Retina (tissue), 1 donor: Measurements from ENCODE around the gene CD44.

Experiments
- DNase-seq: peaks from one replicate; pipeline ENCODE4 v3.0.0-alpha.2; 2016

Gene CD44

DNA sequence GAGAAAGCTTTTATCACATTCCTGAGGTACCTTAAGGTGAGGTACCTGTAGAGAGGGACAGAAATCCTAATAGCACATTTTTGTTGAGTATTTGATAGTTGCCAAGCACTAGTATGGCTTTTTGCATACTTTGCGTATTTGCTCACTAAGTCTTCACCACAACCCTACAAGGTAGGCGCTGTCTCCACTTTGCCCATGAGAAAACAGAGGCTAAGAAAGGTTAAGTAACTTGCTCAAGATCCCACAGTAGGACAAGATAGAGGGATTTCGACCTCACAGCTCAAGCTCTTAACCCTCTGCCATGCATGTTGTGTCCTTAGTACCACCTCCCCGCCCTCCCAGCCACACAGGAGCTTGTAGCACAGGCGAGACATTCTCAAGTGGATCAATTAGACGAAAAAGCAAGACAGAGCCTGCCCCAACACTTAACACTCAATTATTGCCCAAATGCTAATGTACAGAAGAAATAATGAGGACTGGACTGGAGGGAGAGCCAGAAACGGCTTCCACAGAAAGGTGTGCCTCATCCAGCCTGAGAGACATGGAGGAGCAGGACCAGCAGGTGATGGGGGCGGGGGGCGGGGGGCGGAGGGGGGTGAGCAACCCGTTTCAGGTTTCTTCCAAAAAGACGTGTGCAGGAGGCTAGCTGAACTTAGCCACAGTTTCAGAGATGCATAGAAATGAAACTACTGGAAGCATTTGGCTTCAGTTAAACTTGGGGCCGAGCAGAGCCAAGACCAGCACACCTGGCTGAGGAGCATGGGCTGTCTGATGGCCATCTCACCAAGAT, 26.7 kb upstream of the CD44 start:
- no peak for DNase-seq

DNA sequence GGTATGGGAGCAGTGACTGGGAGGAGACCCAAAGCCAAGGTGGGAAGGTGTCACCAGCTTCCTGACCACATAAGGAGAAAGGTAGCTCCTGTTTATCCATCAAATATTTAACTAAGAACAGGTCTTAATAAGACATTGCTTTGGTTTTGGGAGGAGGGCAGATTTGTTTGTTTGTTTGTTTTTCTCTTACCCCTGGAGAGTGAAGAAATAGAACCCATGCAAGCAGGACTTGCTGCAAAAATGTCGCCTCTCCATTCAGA, 26.2 kb upstream of the CD44 start:
- DNase-seq, result no peak

DNA sequence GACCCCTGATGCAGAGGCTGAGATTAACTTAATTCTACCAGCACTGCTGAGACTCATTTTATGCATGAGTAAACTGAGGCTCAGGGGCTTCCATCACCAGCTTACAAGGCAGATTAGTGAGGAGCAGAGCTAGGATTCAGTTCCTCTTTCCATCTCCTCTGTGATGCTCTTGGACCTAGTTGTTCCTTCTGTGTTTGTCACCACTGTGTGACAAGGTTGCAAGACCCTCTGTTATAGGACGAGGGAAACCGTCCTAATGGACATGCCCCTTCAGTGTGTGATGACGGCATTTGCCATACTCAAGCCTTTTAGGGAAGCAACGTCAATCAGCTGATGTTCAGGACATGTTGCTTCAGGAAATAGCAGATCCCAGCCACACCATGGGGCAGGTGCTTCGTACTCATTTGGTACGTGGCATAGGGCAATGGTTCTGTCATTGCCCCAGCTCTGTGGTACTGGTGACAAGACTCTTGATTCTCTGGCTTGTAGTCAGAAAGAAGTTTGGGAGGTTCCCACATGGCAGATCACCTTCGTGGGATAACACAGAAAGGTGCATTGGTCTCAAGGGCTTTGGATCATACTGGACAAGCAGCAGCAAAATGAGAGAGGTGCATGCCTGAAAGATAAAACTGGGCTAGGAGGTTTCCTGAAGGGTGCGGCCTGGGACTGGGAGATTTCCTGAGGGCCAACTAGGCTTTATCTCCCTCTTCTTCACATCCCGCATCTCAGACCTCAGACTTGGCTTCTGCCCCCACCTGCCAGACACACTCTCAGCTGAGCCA, 23.9 kb upstream of the CD44 start:
- peak; percentile 10 for DNase-seq

DNA sequence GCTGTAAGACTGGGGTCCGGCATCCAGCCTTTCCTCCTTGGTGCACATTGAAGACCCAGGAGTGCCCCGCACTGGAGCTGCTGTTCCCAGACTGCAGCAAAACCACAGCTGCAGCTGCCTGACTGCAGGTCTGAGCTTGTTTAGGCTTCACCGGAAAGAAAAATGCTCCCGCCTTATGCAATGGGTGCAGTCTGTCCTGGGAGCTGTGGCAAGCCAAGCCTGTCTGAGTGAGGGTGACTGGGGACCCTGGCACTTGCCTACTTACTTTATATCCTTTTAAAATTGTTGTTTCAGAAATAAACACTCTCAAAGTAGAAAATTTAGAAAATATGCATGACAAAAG, 23.3 kb upstream of the CD44 start:
- DNase-seq, result no peak

DNA sequence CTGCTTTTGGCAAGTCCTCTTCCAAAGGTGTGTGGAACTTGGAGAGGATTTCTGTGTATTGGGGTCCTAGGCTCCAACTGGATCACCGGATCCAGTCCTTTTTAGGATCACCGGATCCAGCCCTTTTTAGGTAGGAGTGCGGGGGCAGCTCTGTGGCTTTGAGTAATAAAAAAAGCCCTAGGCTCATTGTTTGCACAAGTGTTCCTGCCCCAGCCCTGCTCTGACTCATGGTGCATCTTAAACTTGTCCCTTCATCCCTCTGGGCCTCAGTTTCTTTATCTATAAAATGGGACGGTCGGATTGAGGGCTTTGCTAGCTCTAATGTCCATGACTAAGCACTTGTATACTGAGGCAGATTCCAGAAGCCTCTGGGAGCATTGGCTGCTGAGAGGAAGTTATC, 22.7 kb upstream of the CD44 start:
- DNase-seq, result no peak

DNA sequence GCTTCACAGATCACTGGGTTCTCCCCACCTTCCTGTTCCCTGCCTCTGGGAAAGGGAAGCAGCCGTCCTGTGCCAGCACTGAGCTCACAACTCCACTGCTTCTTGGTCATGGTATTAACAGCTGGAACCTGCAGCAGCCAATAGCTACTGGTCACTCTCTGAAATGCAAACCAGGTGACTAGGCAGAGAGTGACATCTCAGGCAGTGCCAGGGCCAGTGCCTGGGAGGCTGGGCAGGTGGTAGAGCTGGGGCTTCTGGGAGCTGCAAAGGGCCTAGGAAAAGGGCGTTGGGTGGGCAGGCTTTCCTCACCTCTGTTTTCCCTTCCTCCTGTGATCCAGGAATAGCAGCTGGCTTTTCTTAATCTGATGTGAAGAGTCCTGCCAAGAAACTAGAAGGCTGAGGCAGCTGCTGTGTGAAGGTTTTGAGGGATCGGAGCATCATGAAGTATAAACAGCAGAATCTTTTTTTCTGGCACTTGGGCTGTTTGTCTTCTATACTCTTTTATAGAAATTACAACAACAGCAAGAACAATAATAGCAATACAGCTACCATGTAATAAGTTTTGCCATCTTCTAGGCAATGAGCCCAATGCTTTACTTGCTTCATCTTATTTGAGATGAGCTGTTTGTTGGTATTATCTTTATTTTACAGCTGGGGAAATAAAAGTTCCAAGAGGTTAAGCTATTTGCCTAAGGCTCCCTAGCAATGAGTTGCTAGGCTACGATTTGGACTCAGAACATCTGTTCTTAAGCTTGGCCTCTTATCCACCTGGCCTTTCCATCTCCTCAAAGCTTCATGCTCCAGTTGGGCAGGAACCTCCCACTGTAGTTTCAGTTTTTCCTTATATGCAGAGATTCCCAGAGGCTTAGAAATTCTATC, 22.0 kb upstream of the CD44 start:
- DNase-seq, result no peak

DNA sequence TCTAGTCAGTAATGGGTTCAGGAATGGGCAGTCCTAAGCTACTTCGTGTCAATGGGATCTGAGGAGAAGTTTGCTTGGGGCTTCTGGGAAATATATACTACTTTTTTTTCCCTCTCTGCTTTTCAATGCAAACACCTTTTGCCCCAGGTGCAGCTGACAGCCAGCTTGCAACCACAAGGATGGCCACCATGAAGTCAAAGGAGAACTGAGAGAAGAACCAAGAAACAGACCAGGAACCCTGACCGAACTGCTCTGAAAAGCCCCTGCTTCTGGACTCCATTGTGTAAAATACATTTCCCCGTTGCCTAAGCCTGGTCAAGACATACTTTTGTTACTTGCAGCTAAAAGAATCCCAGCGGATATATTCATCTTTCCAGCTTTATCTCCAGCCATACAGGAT, 20.1 kb upstream of the CD44 start:
- DNase-seq, result no peak

DNA sequence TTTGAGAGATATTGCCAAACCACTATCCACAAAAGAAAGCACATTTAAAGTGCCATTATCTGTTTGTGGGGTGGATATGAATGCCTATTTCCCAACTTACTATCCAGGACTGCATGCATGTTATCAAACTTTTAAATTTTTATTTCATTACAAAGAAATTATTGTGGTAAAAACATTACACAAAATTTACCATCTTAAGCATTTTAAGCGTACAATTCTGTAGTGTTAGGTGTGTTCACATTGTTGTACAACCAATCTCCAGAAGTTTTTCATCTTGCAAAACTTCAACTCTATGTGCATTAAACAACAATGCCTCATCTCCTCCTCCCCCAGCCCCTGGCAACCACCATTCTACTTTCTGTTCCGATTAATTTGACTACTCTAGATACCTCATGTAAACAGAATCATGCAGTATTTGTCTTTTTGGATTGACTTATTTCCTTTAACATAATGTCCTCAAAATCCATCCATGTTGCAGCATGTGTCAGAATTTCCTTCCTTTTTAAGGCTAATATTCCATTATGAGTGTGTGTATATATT, 17.6 kb upstream of the CD44 start:
- no peak for DNase-seq

DNA sequence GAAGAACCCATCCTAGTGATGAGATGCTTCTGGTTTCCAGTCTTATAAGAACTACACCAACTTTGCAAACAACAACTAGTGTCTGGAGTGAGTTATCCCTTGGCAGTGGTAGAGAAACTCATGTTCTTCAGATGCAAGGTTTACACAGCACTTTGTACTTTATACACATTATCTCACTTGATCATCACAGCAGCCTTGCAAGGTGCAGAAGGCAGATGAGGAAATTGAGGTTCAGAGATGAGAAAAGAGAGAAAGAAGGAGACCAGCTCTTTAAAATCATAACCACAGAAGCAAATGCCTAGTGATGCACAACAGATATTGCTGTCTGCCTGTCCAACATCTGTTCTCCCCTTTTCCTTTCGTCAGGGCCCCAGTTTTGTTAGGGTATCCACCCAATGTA, 16.7 kb upstream of the CD44 start:
- no peak for DNase-seq

DNA sequence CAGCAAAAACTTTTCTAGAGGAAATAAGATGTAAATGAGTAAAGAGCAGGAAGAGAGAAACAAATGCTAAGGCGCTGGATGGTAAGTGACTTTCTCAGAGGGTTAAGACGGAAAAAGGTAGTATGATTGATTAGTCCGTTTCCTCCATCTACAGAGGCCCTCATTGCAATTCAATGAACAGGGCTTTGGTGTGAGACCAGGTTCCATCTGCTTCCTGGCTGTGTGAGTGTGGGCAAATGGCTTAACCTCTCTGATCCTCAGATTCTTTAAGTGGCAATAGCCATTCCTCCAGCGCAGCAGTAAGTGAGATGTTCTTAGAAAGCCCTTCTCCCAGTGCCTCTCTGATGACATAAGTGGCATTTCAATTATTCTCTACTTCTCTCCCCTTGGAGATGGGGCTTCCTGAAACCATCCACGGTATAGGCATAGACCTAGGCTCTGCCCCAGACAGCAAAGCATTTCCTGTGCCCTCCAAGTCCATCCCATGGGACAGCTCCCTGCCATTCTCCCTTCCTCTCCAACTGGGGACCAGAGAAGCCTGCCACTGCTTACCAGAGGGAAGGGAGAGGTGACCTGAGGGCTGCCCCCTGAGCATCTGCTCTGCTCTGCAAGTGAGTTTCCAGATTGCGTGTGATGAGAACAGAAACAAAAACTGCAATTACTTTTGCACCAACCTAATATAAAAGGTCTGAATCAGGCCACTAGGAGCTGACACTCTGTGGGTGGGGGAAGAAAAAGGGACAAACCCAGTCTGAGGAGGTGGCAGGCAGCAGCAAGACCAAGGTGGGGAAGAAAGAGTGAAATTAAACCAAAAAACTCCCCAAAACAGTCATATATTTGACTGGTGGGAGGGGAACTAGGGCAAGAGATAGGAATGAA, 12.7 kb upstream of the CD44 start:
- no peak for DNase-seq

DNA sequence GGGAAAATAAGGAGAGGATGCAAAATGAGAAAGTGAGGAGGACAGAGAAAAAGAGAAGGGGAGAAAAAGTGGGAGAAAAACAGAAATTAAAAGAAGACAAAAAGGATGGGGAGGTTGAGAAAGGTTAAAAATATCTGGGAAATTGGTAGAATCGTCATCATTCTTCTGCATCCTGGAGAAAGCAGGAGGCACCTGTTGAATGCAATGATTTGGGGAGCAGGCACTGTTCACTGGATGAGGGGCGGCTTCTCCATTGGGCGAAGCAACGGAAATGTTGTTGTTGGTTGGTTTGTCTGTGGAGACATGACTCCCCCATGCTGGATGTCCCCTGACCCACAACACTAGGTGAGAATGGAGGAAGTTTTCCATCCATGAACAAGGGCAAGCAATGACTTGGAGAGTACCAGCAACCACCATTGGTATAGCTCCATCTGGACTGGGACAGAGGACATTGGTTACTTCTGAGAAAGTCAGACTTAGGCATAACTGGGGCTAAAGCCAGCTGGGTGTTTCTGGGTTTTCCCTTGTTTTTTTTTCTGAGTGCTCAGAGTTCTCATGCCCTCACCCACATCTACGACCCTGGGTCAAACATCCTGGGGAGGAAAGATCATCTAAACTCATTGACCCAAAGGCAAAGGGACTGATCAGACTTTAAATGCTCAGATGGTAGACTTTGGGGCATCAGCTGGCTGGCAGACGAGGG, 11.9 kb upstream of the CD44 start:
- DNase-seq, result no peak

DNA sequence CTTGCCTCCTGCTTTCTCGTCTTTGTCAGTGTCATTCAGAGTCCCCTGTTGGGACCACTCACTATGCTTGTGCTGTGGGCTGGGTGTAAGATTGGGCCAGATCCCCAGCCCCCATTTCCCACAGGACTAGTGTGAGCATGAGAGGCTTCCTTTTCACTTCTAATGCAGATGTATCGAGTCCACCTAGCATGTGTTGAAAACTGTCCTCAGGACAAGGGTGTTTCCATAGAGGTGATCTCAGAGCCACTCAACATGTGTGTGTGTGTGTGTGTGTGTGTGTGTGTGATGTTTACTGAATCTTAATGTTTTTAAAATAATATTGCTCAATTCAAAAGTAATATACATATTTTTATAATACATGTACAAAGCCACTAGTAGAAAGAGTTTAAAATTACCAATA, 11.4 kb upstream of the CD44 start:
- no peak for DNase-seq

DNA sequence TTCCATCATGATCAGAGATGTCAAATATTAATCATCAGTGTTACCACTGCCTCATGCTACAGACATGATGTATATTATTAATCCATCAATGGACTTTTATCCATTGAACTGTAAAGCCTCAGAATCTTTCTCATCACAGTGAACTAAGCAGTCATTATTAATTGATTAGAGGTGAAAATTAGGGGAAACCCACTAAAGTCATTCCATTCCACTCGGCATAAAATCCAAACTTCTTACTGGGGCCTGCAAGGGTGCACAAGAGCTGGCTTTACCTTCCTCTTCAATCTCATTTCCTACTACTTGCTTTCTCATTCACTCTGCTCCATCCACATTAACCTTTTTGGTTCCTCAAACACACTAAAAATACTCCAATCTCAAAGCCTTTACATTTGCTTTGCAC, 7.9 kb upstream of the CD44 start:
- DNase-seq, result no peak

DNA sequence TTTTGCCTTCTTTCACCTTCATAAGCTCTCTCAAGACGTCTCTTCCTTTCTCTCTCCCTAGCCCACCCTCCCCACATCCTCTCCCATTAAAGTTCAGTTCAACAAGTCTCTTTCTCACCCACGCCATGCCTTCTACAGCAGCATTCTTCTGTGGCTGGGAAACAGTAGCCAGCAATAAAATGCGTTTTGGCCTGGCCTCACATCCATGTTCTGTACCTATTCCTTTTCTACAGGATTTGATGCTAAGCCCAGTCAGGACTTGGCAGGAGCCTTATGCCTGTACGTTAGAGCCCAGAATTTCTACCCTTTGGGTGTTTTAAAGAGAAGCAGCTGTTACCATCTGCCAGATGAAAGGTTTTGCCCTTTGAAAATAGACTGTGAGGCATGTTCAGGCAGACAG, 7.1 kb upstream of the CD44 start:
- DNase-seq, result no peak

DNA sequence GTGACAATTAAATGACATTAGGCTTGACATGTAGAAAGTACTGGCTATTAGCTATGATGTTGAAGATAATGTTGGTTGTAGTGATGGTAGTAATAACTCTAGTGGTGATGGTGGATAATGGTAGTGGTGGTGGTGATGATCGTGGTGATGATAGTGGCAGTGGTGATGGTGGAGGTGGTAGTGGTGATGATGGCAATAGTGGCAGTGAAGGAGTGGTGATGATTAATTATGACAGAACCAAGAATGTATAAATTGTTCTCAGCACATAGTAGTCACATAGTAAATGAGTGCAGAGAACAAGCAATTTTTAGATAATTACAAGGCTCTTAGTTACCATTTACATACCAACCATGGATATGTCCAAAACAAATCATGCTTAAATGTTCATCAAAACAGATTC, 5.3 kb upstream of the CD44 start:
- no peak for DNase-seq

DNA sequence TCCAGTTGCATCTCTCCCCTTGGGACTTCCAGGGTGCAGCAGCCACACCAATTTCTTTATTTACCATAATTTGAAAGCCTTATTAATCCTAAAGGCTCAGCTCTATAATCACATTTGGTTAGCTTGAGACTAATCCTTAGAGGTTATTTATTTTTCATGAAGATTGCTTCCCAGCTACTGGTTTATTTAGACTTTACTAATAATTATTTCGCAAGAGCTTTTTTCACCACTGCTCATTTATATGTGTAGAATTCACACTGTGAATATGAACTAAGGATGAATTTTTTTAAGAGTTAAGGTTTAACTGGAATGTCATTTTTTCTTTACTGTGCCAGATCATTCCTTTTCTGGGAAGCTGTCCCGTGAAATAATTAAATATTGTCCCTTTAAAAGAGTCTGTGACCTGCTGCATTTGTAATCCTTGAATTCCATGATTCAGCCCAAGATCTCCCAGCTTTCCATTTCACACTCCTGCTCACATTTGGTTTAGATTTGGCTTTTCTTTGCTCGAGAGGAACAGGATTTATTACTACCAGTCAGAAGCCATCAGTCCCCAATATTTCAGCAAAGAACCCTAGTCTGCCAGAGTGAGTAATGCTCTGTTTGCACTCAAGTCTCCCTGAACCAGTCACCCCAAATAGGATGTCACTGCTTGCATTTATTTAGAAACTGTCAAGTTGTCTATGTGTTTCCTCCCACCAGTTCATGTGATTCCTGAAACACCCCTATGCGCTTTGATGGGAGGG, 4.4 kb upstream of the CD44 start:
- DNase-seq, result no peak

DNA sequence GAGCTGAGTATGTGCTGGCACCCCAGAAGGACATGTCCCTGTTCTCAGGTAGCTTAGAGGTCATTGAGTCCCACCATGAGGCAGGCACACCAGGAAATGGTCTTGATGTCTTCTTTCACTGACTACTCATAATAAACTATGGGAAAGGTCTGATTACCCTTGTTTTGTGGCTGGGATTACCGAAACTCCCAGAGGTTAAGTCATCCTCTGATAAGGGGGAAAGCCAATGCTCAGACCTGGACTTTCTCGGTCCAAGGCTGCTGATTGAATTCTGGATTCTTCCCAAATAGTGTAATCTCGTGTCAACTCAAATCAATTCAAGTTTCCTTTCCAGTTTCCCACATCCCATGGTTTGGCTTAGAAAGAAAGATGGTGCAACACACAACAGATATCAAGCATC, 3.7 kb upstream of the CD44 start:
- DNase-seq, result no peak

DNA sequence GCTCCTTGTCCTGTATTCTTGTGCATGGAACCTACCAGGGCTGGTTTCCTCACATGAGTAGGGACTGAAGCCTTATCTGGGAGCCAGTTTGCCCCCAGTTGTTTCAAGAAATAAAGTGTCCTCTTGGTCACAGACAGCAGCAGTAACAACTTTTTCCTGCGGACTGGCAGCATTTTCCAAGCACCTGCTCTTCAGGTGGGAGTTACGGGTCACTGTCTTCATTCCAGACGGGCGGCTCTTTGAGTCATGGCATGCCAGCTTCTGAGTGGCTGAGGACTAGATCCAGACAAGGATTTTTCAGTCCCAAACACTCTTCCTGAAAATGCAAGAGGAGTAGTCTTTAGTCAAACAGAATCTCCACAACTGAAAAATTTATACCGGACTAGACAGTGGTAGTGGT, 2.7 kb upstream of the CD44 start:
- no peak for DNase-seq

DNA sequence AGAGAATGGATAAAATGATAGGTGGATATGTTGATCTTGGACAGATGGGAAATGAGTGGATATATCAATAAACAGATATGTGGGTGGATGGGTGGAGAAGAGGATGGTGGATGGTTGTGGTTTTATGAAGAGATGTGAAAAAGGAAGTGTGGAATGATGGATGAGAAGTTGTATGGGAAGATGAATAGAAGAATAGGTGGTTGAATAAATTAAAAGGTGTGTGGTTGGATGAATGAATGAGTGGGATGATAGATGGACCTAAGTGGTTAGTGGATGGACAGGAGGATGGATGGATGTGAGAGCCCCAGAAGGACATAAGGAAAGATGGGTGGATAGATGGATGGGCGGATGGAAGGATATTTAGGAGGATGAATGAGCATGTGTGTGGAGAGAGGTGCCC, 913 bp upstream of the CD44 start:
- DNase-seq, result no peak

DNA sequence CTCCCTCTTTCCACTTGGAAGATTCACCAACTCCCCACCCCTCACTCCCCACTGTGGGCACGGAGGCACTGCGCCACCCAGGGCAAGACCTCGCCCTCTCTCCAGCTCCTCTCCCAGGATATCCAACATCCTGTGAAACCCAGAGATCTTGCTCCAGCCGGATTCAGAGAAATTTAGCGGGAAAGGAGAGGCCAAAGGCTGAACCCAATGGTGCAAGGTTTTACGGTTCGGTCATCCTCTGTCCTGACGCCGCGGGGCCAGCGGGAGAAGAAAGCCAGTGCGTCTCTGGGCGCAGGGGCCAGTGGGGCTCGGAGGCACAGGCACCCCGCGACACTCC, 397 bp upstream of the CD44 start:
- DNase-seq, result no peak

DNA sequence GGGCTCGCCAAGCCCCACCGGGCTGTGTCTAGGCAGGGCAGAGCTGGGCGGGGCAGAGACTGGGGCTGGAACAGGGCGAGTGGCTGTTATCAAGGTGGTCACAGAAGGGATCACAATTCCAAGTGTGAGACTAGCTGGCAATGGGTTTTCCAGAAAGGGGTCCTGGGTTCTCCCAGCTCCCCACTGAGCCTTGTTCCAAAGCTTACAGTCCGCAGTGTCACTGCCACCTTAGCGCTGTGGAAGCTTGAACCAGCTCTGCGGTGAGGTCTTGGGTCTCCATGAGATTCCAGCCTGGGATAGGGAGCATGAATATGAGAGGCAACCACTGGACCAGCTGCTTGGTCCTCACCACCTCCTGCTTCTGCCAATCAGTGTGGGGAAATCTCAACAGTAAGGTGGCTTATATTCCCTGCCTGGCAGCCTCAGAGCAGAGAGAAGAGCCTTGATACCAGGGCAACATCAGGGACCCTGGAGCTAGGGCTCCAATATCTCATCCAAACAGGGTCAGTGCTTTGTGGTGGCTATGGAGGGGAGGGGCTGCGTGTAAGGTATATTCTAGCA, 831 bp downstream of the CD44 start:
- DNase-seq, result no peak
